ENCODE data around the gene PKN1. TPM values are rescaled to one million over a fixed set of nuclear protein-coding genes. Genes with fewer than 3 reads are reported as not detected.

Gene PKN1
- total RNA-seq, 1 experiment from 2014 or later, result 138 TPM

GRCh38 chr19:14477418-14478112 lies 44.5 kb downstream of the PKN1 start:
- Mint-ChIP-seq H3K4me1 (ENCODE audit: low read depth, unreplicated experiment) (peaks cover 13% of the 10 kb centered on the region), H3K36me3 (ENCODE audit: insufficient read depth, unreplicated experiment) (peaks cover 50% of the 10 kb centered on the region), H3K9me3 (ENCODE audit: low read depth, unreplicated experiment) (no peaks in the 10 kb centered on the region), H3K4me3 (ENCODE audit: low read depth, unreplicated experiment) (no peak overlapping the region), H3K27ac (ENCODE audit: unreplicated experiment) (no peak overlapping the region), H3K27me3 (ENCODE audit: unreplicated experiment) (no peaks in the 10 kb centered on the region)
- no TSS peak for BruUV-seq (replicated peaks)
- CTCF ChIA-PET, result no interaction called here
- no peak for DNase-seq
- no peak for TF ChIP-seq CTCF (IDR thresholded peaks at IDR 0.05; ENCODE audit: unreplicated experiment)
- intact Hi-C loops (cut with micrococcal nuclease; ENCODE audit: unreplicated experiment), result no loop called here

GRCh38 chr19:14478113-14478545 lies 45.0 kb downstream of the PKN1 start:
- BruUV-seq (replicated peaks), result TSS peak; percentile 90
- DNase-seq, result no peak
- Mint-ChIP-seq H3K36me3 (ENCODE audit: insufficient read depth, unreplicated experiment) (peaks cover 50% of the 10 kb centered on the region), H3K27me3 (ENCODE audit: unreplicated experiment) (no peaks in the 10 kb centered on the region), H3K9me3 (ENCODE audit: low read depth, unreplicated experiment) (no peaks in the 10 kb centered on the region), H3K4me1 (ENCODE audit: low read depth, unreplicated experiment) (peaks cover 13% of the 10 kb centered on the region), H3K4me3 (ENCODE audit: low read depth, unreplicated experiment) (no peak overlapping the region), H3K27ac (ENCODE audit: unreplicated experiment) (no peak overlapping the region)
- intact Hi-C loops (cut with micrococcal nuclease; ENCODE audit: unreplicated experiment), result no loop called here
- CTCF ChIA-PET, result no interaction called here
- no peak for TF ChIP-seq CTCF (IDR thresholded peaks at IDR 0.05; ENCODE audit: unreplicated experiment)

- DNase-seq, result no peak
- intact Hi-C loops (cut with micrococcal nuclease; ENCODE audit: unreplicated experiment), result no loop called here
- no peak for TF ChIP-seq CTCF (IDR thresholded peaks at IDR 0.05; ENCODE audit: unreplicated experiment)
- Mint-ChIP-seq H3K36me3 (ENCODE audit: insufficient read depth, unreplicated experiment) (peaks cover 55% of the 10 kb centered on the region), H3K4me1 (ENCODE audit: low read depth, unreplicated experiment) (peaks cover 13% of the 10 kb centered on the region), H3K27ac (ENCODE audit: unreplicated experiment) (no peak overlapping the region), H3K4me3 (ENCODE audit: low read depth, unreplicated experiment) (no peak overlapping the region), H3K27me3 (ENCODE audit: unreplicated experiment) (no peaks in the 10 kb centered on the region), H3K9me3 (ENCODE audit: low read depth, unreplicated experiment) (no peaks in the 10 kb centered on the region)
- CTCF ChIA-PET, result no interaction called here
- BruUV-seq (replicated peaks), result no TSS peak
Measured at GRCh38 chr19:14479309-14479974, 46.3 kb downstream of the PKN1 start.

- H3K27me3 Mint-ChIP-seq (ENCODE audit: unreplicated experiment), result no peaks in the 10 kb centered on the region
- peak; percentile 38 for DNase-seq
- BruUV-seq (replicated peaks), result no TSS peak
- intact Hi-C loops (cut with micrococcal nuclease; ENCODE audit: unreplicated experiment), result no loop called here
- no peak overlapping the region for H3K4me3 Mint-ChIP-seq (ENCODE audit: low read depth, unreplicated experiment)
- peaks cover 13% of the 10 kb centered on the region for H3K4me1 Mint-ChIP-seq (ENCODE audit: low read depth, unreplicated experiment)
- no peaks in the 10 kb centered on the region for H3K9me3 Mint-ChIP-seq (ENCODE audit: low read depth, unreplicated experiment)
- TF ChIP-seq CTCF (IDR thresholded peaks at IDR 0.05; ENCODE audit: unreplicated experiment), result peak; percentile 77
- no peak overlapping the region for H3K27ac Mint-ChIP-seq (ENCODE audit: unreplicated experiment)
- CTCF ChIA-PET, result no interaction called here
- peaks cover 51% of the 10 kb centered on the region for H3K36me3 Mint-ChIP-seq (ENCODE audit: insufficient read depth, unreplicated experiment)
Measured at GRCh38 chr19:14479975-14480699, 47.0 kb downstream of the PKN1 start.

Data from Calu3 (cell line).